Kidney (tissue), 14 donors: ENCODE measurements around the gene MRPS14. TPM values are rescaled to one million over a fixed set of nuclear protein-coding genes. Genes with fewer than 3 reads are reported as not detected.

Experiments
- DNase-seq, 5 donors: peaks; one replicate each; pipeline ENCODE4 v3.0.0-alpha.2; 2013 to 2020
- FAIRE-seq: peaks from 2 replicates; lab custom pipeline; 2012; peaks lifted over from hg19 to GRCh38; lab: Jason Lieb, UNC
- H3K27ac ChIP-seq, 2 donors: one replicate each; pipeline ENCODE4 v1.7.0; 2013; ENCODE audit warnings: low read depth in 2 of 2, low read length in 2 of 2, inconsistent platforms in 1 of 2
- H3K27me3 ChIP-seq: one replicate; pipeline ENCODE4 v1.7.1; 2013; ENCODE audit warnings: low read length, inconsistent platforms; ENCODE audit not compliant: control insufficient read depth, insufficient read depth
- H3K36me3 ChIP-seq, 3 donors: one replicate each; pipeline versions ENCODE4 v1.7.0 to v1.7.1; 2013; ENCODE audit warnings: low read length in 3 of 3, control low read depth in 1 of 3, inconsistent platforms in 1 of 3; ENCODE audit not compliant: insufficient read depth in 3 of 3, control insufficient read depth in 2 of 3
- H3K4me1 ChIP-seq, 3 donors: one replicate each; pipeline versions ENCODE4 v1.7.0 to v1.7.1; 2013; ENCODE audit warnings: low read length in 3 of 3, inconsistent platforms in 1 of 3, low read depth in 1 of 3; ENCODE audit not compliant: control insufficient read depth in 2 of 3, insufficient read depth in 2 of 3
- H3K4me3 ChIP-seq, 3 donors: one replicate each; pipeline versions ENCODE4 v1.7.0 to v1.8.1; 2013; ENCODE audit warnings: low read length in 3 of 3, control low read depth in 1 of 3, inconsistent platforms in 1 of 3
- H3K9ac ChIP-seq, 3 donors: one replicate each; pipeline versions ENCODE4 v1.7.0 to v1.7.1; 2013; ENCODE audit warnings: low read length in 3 of 3, control low read depth in 1 of 3, inconsistent platforms in 1 of 3
- H3K9me3 ChIP-seq, 3 donors: one replicate each; pipeline versions ENCODE4 v1.7.0 to v1.7.1; 2013; ENCODE audit warnings: low read length in 3 of 3, control low read depth in 1 of 3, inconsistent platforms in 1 of 3; ENCODE audit not compliant: control insufficient read depth in 2 of 3, insufficient read depth in 1 of 3
- CTCF ChIP-seq: IDR thresholded peaks from 3 replicates; pipeline ENCODE4 v1.5.1; 2012; ENCODE audit warnings: mild to moderate bottlenecking, moderate library complexity, borderline replicate concordance; ENCODE audit not compliant: insufficient read depth; ENCODE audit errors: extremely low read depth
- intact Hi-C: fragments of 100-400 bp; cut with DNase I; formaldehyde crosslinking; loops from one replicate; pipeline ENCODE4 v1.11.1; 2022
- polyA plus RNA-seq: library from polyadenylated mRNA; stranded (reverse); fragments of 350-450 nt; fragmentation: Illumina TruSeq; extraction: RNeasy Lipid Tissue Mini Kit (QIAGEN cat#74804); gene quantifications from one replicate; pipeline ENCODE4 v1.2.3, GENCODE V29; 2014; ENCODE audit warnings: low read depth, low replicate concordance; ENCODE audit not compliant: insufficient read depth
- total RNA-seq: library from RNA; stranded (reverse); fragmentation: NEBNext Ultra II Directional; extraction: Animal tissue kit (Norgen Biotek cat#: 25700); gene quantifications from one replicate; pipeline ENCODE4 v1.2.1, GENCODE V29; 2021
- donor health status: control.
- donor health status: control.
- donor health status: control.
- donor health status: control.
- donor health status: control.
- donor health status: DM: yes; HTN: yes; CAD: no.
- donor health status: Normal renal cell carcinoma (clear cell type).

MRPS14 gene
- total and polyA plus RNA-seq, 2 donors from 2014 or later = 35.7 to 48.0 TPM

GRCh38 chr1:175071276-175071943, 48.2 kb upstream of the MRPS14 start:
- H3K9me3 ChIP-seq = no peaks in the 10 kb centered on the region
- no peak for TF ChIP-seq CTCF
- H3K27ac ChIP-seq = no peak overlapping the region
- H3K4me3 ChIP-seq = no peak overlapping the region
- H3K27me3 ChIP-seq = no peaks in the 10 kb centered on the region
- FAIRE-seq (no peak), DNase-seq (no peak)
- intact Hi-C loops = no loop called here
- H3K9ac ChIP-seq = no peak overlapping the region
- H3K4me1 ChIP-seq = peaks cover 0 to 3% (median 0%) of the 10 kb centered on the region in 3 donors
- H3K36me3 ChIP-seq = no peaks in the 10 kb centered on the region

GRCh38 chr1:175070818-175071217, 47.6 kb upstream of the MRPS14 start:
- H3K36me3 ChIP-seq = no peaks in the 10 kb centered on the region
- FAIRE-seq (no peak), DNase-seq (no peak)
- H3K27me3 ChIP-seq = no peaks in the 10 kb centered on the region
- no peaks in the 10 kb centered on the region for H3K9me3 ChIP-seq
- H3K27ac ChIP-seq = no peak overlapping the region
- H3K4me3 ChIP-seq = no peak overlapping the region
- no peak for TF ChIP-seq CTCF
- peaks cover 0 to 3% (median 0%) of the 10 kb centered on the region in 3 donors for H3K4me1 ChIP-seq
- intact Hi-C loops = no loop called here
- H3K9ac ChIP-seq = no peak overlapping the region

GRCh38 chr1:175067362-175068106, 44.3 kb upstream of the MRPS14 start, which contains the start of gene TNN:
TNN (plus strand) TSS chr1:175067833; CDS start chr1:175077419, 9,586 bp downstream.
- DNase-seq (peak in 1 of 5 donors; percentile 28), FAIRE-seq (no peak)
- Histone ChIP-seq H3K27ac (no peak within 1 kb of the TSS), H3K9me3 (no peaks in the 10 kb centered on the region), H3K4me3 (no peak within 1 kb of the TSS), H3K4me1 (peaks cover 0 to 3% (median 0%) of the 10 kb centered on the region in 3 donors), H3K9ac (no peak within 1 kb of the TSS), H3K36me3 (no peaks in the 10 kb centered on the region), H3K27me3 (no peaks in the 10 kb centered on the region)
- no peak for TF ChIP-seq CTCF
- intact Hi-C loops = no loop called here
